B cell (primary cell): ENCODE results near the gene C12orf75. TPM values are rescaled to one million over a fixed set of nuclear protein-coding genes. Genes with fewer than 3 reads are reported as not detected.

ENCODE experiments used
- ATAC-seq: fragments of 200-7000 bp; cut with Tn5 transposase; one replicate; pipeline ENCODE4 v1.10.0; 2021; ENCODE audit warnings: low read depth, mild to moderate bottlenecking, moderate number of reproducible peaks, moderate library complexity
- CTCF ChIA-PET: fragments of 350-600 bp; sonication (Branson Sonifier 250); formaldehyde crosslinking; loops from one replicate; lab custom pipeline; 2021; ENCODE audit warnings: antibody characterized with exemption, inconsistent platforms; lab: Charles Lee
- POLR2A ChIA-PET: fragments of 350-600 bp; sonication (Branson Sonifier 250); formaldehyde crosslinking; loops from one replicate; lab custom pipeline; 2021; ENCODE audit warnings: antibody characterized with exemption; lab: Charles Lee
- DNase-seq: peaks from one replicate; pipeline ENCODE4 v3.0.0; 2013
- H2AFZ ChIP-seq: 2 replicates; pipeline ENCODE4 v1.6.1; 2012; ENCODE audit warnings: mild to moderate bottlenecking, low read depth, low read length; ENCODE audit not compliant: insufficient read depth, poor library complexity, severe bottlenecking
- H3K27ac ChIP-seq, 2 donors: 1 replicate in 1 of 2; 2 replicates in 1 of 2; pipeline ENCODE4 v1.5.1; 2012 to 2013; ENCODE audit warnings: low read length in 2 of 2, mild to moderate bottlenecking in 2 of 2, moderate library complexity in 1 of 2
- H3K27me3 ChIP-seq, 4 experiments: fragments of 200-600 bp in 1 of 4; sonication (generic) in 1 of 4; replicated peaks in 1 of 4; 1 replicate in 2 of 4; 2 replicates in 2 of 4; pipeline versions ENCODE4 v1.6.1 to v1.7.0; 2013 to 2016; ENCODE audit warnings: low read length in 3 of 4, mild to moderate bottlenecking in 2 of 4, mixed read lengths in 1 of 4, moderate library complexity in 1 of 4; ENCODE audit not compliant: insufficient read depth in 4 of 4, control insufficient read depth in 3 of 4; ENCODE audit errors: control extremely low read depth in 1 of 4
- H3K36me3 ChIP-seq, 2 experiments: replicated peaks in 1 of 2; 1 replicate in 1 of 2; 2 replicates in 1 of 2; pipeline versions ENCODE4 v1.6.1 to v1.7.1; 2013; ENCODE audit warnings: low read length in 1 of 2; ENCODE audit not compliant: insufficient read depth in 2 of 2, control insufficient read depth in 1 of 2; ENCODE audit errors: control extremely low read depth in 1 of 2, extremely low read depth in 1 of 2
- H3K4me1 ChIP-seq, 2 donors: fragments of 200-600 bp in 1 of 2; sonication (generic) in 1 of 2; 1 replicate in 1 of 2; 2 replicates in 1 of 2; pipeline versions ENCODE4 v1.5.1 to v1.6.1; 2013 to 2017; ENCODE audit warnings: low read length in 2 of 2; ENCODE audit not compliant: control insufficient read depth in 2 of 2, insufficient read depth in 2 of 2
- H3K4me2 ChIP-seq: replicated peaks from 2 replicates; pipeline ENCODE3; 2012; ENCODE audit warnings: mild to moderate bottlenecking, low read depth, low read length; ENCODE audit not compliant: poor library complexity, severe bottlenecking
- H3K4me3 ChIP-seq, 5 experiments: fragments of 200-600 bp in 1 of 5; sonication (generic) in 1 of 5; 1 replicate in 3 of 5; 2 replicates in 2 of 5; pipeline versions ENCODE4 v1.5.1 to v1.7.0; 2011 to 2016; ENCODE audit warnings: low read length in 4 of 5, mild to moderate bottlenecking in 4 of 5, low read depth in 2 of 5, control low read depth in 1 of 5, moderate library complexity in 1 of 5; ENCODE audit not compliant: insufficient read depth in 1 of 5; ENCODE audit errors: control extremely low read depth in 1 of 5, extremely low read depth in 1 of 5
- H3K79me2 ChIP-seq: fragments of 200-600 bp; sonication (generic); one replicate; pipeline ENCODE4 v1.6.0; 2016; ENCODE audit warnings: low read length; ENCODE audit not compliant: control insufficient read depth, insufficient read depth
- H3K9ac ChIP-seq: fragments of 200-600 bp; sonication (generic); 2 replicates; pipeline ENCODE4 v1.6.1; 2017; ENCODE audit warnings: mild to moderate bottlenecking, low read length, moderate library complexity
- H3K9me3 ChIP-seq, 3 donors: one replicate each; pipeline versions ENCODE4 v1.6.1 to v1.7.1; 2013; ENCODE audit warnings: low read length in 2 of 3; ENCODE audit not compliant: control insufficient read depth in 2 of 3, insufficient read depth in 1 of 3; ENCODE audit errors: control extremely low read depth in 1 of 3
- H4K20me1 ChIP-seq: 2 replicates; pipeline ENCODE4 v1.6.0; 2012; ENCODE audit warnings: mild to moderate bottlenecking, low read length; ENCODE audit not compliant: insufficient read depth, control insufficient read depth, poor library complexity, severe bottlenecking
- H3K27ac Mint-ChIP-seq: one replicate; pipeline ENCODE4 v1.8.0; 2021; ENCODE audit warnings: mixed read lengths
- H3K27me3 Mint-ChIP-seq: one replicate; pipeline ENCODE4 v1.8.0; 2021; ENCODE audit warnings: mixed read lengths
- H3K4me1 Mint-ChIP-seq: one replicate; pipeline ENCODE4 v1.8.0; 2021; ENCODE audit warnings: mixed read lengths
- H3K4me3 Mint-ChIP-seq: one replicate; pipeline ENCODE4 v1.8.0; 2021; ENCODE audit warnings: mixed read lengths
- H3K9me3 Mint-ChIP-seq: one replicate; pipeline ENCODE4 v1.8.0; 2022; ENCODE audit warnings: mixed read lengths; ENCODE audit not compliant: insufficient read depth
- CTCF ChIP-seq: fragments of 200-600 bp; IDR thresholded peaks from one replicate; pipeline ENCODE4 v1.8.0; 2022; ENCODE audit warnings: antibody characterized with exemption, mild to moderate bottlenecking
- EZH2 ChIP-seq: IDR thresholded peaks from 2 replicates; pipeline ENCODE4 v1.6.1; 2012; ENCODE audit warnings: borderline replicate concordance, low read depth, mild to moderate bottlenecking, moderate library complexity, low read length; ENCODE audit not compliant: insufficient read depth, poor library complexity, severe bottlenecking
- WGBS: methylation state at CpG from one replicate; pipeline ENCODE4 v1.1.5; 2013; ENCODE audit warnings: missing lambda C conversion rate; ENCODE audit not compliant: insufficient coverage; 5-methylcytosine and 5-hydroxymethylcytosine counted together
- intact Hi-C: fragments of 100-400 bp; cut with micrococcal nuclease; formaldehyde crosslinking; loops from one replicate; pipeline ENCODE4 v1.10.0; 2022
- polyA plus RNA-seq: library from polyadenylated mRNA; depleted of rRNA; stranded (reverse); fragments of >200 nt; gene quantifications from 2 replicates; pipeline ENCODE4 v1.2.3, GENCODE V29; 2012
- total RNA-seq, 2 donors: library from RNA; stranded (reverse); fragments of 120-200 nt in 1 of 2; gene quantifications; 1 replicate in 1 of 2; 2 replicates in 1 of 2; pipeline versions ENCODE4 v1.2.3 to v1.2.4, GENCODE V29; 2013 to 2022

C12orf75 gene
- total and polyA plus RNA-seq, 2 donors (not counting 1 experiment from before 2014, with no cell fraction given): 8.5 to 12.9 TPM

DNA sequence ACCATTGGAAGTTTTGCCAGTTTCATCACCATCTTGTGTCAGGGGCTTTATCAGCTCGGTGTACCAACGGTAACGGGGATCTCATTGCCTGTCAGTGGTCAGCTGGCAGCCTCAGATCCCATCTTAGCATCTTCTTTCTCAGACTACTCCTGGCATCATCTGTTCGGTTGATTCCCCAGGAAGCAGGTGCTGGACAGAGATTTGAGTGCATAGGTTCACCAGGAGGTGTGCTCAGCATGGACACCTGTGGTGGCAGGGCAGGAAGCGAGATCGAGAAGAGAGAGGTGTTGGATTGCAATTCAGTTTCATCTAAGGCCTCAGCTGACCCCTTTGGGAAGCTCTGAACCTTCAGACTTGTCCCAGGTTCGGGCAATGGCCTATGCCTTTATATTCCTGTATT lies 76.0 kb downstream of the C12orf75 start:
- TF ChIP-seq CTCF (no peak), EZH2 (no peak)
- no peak overlapping the region for H3K27ac ChIP-seq
- DNase-seq: no peak
- H3K4me1 ChIP-seq: peaks cover 4 to 7% of the 10 kb centered on the region in 2 donors
- no peak overlapping the region for H3K9ac ChIP-seq
- intact Hi-C loops: no loop called here
- ChIA-PET POLR2A (no interaction called here), CTCF (no interaction called here)
- H3K9me3 ChIP-seq: peaks cover 0 to 3% (median 0%) of the 10 kb centered on the region in 3 donors
- Mint-ChIP-seq H3K27ac (no peak overlapping the region), H3K4me3 (no peak overlapping the region), H3K27me3 (peaks cover 6% of the 10 kb centered on the region), H3K9me3 (peaks cover 5% of the 10 kb centered on the region), H3K4me1 (peaks cover 4% of the 10 kb centered on the region)
- no peaks in the 10 kb centered on the region for H3K36me3 ChIP-seq
- H4K20me1 ChIP-seq: no peaks in the 10 kb centered on the region
- H3K27me3 ChIP-seq: peaks cover 0 to 9% (median 0%) of the 10 kb centered on the region in 4 experiments
- H2AFZ ChIP-seq: no peak overlapping the region
- H3K4me2 ChIP-seq: no peak overlapping the region
- H3K4me3 ChIP-seq: no peak overlapping the region
- no peak for ATAC-seq
- 98% methylated on average over 6 of the region's 7 CpGs for WGBS
- H3K79me2 ChIP-seq: no peaks in the 10 kb centered on the region

- peaks cover 4% of the 10 kb centered on the region for H3K4me1 Mint-ChIP-seq
- H3K9me3 ChIP-seq: peaks cover 0 to 3% (median 0%) of the 10 kb centered on the region in 3 donors
- ATAC-seq (no peak), DNase-seq (no peak)
- H3K79me2 ChIP-seq: no peaks in the 10 kb centered on the region
- no CpG with 5 or more reads among the region's 5 CpGs for WGBS
- H3K4me3 Mint-ChIP-seq: no peak overlapping the region
- H3K4me3 ChIP-seq: no peak overlapping the region
- peaks cover 10% of the 10 kb centered on the region for H3K27me3 Mint-ChIP-seq
- intact Hi-C loops: no loop called here
- H3K27me3 ChIP-seq: peaks cover 0 to 13% (median 0%) of the 10 kb centered on the region in 4 experiments
- H3K9ac ChIP-seq: no peak overlapping the region
- H3K36me3 ChIP-seq: no peaks in the 10 kb centered on the region
- H3K27ac Mint-ChIP-seq: no peak overlapping the region
- H4K20me1 ChIP-seq: no peaks in the 10 kb centered on the region
- H3K9me3 Mint-ChIP-seq: peaks cover 3% of the 10 kb centered on the region
- H3K4me2 ChIP-seq: no peak overlapping the region
- TF ChIP-seq EZH2: no peak
- no peak overlapping the region for H2AFZ ChIP-seq
- no peak overlapping the region for H3K27ac ChIP-seq
- H3K4me1 ChIP-seq: peaks cover 4 to 7% of the 10 kb centered on the region in 2 donors
- POLR2A ChIA-PET: no interaction called here
- CTCF ChIA-PET: interaction anchor here (1.0 to 1.1 kb wide), 2 partner anchors 27 to 727 kb away, joined by 3 read pairs; no protein-coding TSS in a partner anchor
Observed at GRCh38 chr12:105409279-105409678, 78.8 kb downstream of the C12orf75 start.
